GM19463 (cell line): Measurements from ENCODE around the gene ITCH.
A peak's percentile ranks its signal among the peaks of the same experiment; 100 is the strongest.
"Not testable (repeated sequence)": the region's sequence is repeated elsewhere in the genome, so short reads cannot be mapped to it uniquely, and the experiment has no call there.

Source experiments
- ATAC-seq: cut with Tn5 transposase; IDR thresholded peaks from one replicate; pipeline ENCODE4 v1.9.1; 2021; ENCODE audit warnings: mild to moderate bottlenecking, moderate library complexity; ENCODE audit not compliant: unreplicated experiment

ITCH gene

DNA sequence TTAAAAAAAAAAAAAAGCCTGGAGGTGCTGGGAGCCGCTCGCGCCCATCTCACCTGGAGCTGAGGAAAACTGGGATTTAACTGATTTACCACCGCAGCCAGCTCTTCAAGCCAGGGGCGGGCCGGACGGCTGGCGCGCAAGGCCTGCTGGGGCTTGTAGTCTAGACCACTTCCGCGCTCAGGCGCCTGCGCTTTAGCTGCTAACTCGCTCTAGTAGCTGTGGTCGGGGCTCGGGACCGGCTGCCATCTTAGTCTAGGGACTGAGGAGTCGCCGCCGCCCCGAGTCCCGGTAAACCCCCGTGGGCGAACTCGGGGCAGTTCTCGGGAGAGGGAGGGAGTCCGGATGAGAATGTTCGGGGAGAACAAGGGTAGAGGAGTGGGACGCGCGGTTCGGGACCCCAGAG is at the start of gene ITCH:
ITCH (plus strand) TSS at position 212 of the 403 bp plus-strand sequence. CDS start 30,539 bp downstream, outside the sequence.
- peak; percentile 94 for ATAC-seq

DNA sequence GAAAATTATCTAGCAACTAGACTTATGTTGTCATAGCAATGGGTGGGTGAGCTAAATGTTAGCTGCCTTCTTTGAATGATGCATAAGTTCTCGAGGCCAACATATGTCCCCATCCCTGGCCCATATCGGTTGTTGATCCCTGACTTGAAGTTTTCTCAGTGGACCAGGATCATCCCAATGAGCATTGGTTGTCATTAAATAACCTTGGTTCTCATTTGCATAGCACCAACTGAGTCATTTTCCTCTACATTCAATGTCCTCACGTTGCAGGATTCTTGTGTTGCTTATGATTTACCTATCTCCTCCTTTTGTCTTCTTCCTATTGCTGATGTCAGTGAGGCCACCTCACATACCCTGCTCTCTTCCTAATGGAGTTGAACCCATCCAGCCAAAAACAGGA is 47.8 kb upstream of the ITCH start:
- ATAC-seq: no peak

DNA sequence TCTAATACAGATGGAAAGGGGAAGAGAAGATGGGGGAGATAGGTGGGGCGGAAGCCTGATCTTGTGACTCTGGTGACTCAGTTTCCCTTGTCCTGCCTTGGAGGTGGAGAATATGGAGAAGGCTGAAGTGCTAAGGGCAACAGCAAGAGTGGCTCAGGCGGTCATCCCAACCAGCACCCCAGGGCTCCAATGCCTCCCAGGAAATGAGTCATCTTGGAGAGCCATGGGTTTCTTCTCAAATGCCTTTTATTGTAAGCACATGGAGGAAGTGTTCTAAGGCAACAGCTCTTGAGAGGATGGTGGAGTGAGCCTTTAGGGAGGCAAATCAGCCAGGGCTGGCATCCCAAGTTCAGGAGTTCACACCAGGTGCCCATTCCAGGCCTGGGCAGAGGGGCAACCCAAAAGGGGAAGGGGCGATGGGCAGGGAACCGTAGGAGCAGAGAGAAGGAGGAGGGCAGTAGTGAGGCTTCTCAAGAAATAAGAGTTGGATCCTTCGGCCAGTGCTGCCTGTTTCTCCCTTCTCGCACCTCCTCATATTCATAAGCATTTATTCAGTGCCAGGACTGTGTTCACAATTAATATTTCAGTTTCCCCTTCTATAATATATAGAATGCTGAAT is 46.8 kb upstream of the ITCH start:
- no peak for ATAC-seq

DNA sequence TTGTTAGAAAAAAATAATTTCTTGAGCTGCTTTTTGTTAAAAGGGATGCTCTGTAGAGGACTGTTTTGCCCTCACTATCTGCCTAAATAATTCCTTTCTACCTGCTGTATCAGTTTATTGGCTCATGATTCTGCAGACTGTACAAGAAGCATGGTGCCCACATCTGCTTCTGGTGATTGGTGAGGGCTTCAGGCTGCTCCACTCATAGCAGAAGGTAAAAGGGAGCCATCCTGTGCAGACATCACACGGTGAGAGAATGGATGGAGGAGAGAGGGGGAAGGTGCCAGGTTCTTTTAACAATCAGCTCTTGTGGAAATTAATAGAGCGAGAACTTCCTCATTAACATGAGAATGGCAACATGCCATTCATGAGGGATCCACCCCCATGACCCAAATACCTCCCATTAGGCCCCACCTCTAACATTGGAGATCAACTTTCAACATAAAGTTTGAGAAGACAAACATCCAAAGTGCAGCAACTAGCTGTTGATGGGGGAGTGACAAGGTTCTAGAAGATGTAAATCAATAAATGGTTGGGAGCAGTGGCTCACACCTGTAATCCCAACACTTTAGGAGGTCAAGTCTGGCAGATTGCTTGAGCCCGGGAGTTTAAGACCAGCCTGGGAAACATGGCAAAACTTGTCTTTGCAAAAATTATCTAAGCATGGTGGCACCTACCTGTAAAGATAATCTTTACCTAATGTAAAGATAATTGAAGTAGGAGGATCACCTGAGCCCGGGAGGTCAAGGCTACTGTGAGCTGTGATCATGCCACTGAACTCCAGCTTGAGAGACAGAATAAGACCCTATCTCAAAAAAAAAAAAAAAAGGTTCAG is 44.2 kb upstream of the ITCH start:
- ATAC-seq: no peak

DNA sequence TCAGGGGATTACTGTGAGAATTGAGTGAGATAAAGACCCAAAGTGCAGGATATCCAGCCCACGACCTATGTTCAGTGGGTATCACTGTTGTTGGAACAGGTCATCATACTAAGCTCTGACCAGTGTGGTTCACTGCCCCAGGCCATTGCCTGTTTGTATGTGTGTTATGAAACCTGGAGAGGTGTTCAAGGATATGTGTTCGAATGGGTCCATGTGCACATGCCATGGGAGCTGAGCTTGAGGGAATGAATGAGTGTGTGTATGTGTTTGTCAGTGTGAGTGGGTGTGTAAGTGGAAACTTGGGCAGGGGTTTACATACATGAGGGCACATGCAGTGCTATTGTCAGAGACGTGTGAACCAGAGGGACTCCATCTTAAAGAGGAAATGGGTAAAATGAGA is 42.2 kb upstream of the ITCH start:
- ATAC-seq: no peak

DNA sequence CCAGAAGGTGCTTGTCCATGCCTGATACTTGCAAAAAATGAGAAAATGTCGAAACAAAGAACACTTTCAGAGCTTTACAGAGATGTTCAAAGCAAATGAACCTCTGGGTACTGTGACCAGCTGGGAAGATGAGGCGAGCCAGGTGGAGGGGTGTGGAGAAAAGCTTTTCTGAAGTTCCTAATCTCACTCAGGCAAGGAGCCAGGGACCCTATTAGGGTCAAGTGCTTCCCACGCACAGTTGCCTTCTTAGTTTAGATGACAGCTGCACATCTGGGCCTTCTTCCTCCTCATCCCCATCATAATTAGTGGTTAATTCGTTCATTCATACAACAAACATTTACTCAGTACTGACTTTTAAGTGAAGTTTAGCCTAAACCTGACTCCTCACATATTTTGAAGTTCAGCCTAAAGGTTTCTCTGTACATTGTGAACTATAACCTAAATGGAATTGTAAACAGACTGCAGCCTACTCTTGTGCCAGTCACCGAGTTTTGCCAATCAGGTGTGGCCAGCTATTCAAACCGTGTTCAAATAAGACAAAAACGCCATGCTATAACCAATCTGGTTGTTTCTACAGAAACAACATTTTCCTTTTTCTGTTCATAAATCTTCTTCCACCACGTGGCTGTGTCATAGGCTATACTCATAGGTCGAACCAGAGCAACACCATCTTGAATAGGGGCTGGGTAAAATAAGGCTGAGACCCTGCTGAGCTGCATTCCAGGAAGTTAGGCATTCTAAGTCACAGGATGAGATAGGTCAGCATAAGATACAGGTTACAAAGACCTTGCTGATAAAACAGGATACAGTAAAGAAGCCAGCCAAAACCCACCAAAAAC is 40.6 kb upstream of the ITCH start:
- ATAC-seq: no peak

DNA sequence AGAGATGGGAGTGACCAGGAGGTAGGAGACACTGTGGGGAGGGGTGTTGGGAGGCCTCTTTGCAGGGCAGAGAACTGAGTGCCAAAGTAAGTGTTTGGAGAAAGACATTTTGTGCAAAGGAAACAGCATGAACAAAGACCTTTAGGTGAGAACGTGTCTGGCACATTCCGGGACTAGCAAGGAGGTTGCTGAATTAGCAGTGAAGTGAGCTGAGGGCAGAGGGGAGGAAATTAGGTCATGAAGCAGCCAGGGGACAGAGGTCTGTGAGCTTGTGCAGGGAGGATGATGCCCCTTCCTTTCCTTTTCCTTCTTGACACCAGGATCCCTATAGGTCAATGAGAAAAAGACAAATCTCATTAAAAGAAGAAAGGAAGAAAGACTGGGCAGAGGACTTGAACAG is 38.5 kb upstream of the ITCH start:
- ATAC-seq: no peak

DNA sequence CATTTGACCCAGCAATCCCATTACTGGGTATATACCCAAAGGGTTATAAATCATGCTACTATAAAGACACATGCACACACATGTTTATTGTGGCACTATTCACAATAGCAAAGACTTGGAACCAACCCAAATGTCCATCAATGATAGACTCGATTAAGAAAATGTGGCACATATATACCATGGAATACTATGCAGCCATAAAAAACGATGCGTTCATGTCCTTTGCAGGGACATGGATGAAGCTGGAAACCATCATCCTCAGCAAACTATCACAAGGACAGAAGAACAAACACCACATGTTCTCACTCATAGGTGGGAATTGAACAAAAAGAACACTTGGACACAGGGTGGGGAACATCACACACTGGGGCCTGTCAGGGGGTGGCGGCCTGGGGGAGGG is 34.9 kb upstream of the ITCH start:
- not testable (repeated sequence) for ATAC-seq

DNA sequence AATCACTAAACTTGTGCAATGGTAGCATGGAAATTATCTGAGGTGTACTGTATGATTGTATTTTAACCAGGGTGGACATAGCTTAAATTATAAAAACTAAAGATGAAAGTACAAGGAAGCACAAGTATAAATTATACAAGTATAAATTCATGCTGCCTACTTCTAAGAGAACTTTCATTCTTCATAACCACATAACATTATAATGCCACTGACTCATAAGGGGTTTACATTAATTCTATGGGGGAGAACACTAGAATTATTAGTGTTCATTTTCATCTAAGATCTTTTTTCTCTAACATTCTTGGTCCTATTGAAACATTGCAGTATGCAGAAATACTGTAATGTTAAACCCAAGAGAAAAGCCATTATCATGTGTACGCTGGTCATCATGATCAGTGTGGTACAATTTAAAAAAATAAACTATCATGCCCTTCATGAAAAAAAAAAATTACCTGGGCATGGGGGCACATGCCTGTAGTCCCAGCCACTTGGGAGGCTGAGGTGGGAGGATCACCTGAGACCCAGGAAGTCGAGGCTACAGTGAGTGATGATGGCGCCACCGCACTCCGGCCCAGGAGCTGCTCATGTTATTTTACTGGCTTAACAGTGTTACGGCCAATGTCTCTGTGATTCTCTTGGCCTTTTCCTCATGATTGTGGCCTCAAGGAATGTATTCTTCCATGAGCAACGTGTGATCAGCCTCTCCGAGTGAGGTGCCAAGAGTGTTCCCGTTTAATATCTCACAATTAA is 34.0 kb upstream of the ITCH start:
- ATAC-seq: no peak

DNA sequence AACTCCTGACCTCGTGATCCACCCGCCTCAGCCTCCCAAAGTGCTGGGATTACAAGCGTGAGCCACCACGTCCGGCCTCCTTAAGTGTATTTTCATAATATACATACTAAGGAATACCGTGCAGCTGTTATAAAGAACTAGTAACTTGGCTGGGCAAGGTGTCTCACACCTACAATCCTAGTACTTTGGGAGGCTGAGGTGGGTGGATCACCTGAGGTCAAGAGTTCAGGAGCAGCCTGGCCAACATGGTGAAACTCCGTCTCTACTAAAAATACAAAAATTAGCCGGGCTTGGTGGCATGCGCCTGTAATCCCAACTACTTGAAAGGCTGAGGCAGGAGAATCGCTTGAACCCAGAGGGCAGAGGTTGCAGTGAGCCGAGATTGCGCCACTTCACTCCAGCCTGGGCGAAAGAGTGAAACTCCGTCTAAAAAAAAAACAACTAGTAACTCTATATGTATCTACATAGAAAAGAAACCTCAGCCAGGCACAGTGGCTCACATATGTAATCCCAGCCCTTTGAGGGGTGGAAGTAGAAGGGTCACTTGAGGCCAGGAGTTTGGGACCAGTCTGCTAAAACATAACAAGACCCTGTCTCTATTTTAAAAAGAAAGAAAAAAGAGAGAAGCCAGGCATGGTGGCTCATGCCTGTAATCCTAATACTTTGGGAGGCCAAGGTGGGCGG is 32.1 kb upstream of the ITCH start:
- ATAC-seq: not testable (repeated sequence)

DNA sequence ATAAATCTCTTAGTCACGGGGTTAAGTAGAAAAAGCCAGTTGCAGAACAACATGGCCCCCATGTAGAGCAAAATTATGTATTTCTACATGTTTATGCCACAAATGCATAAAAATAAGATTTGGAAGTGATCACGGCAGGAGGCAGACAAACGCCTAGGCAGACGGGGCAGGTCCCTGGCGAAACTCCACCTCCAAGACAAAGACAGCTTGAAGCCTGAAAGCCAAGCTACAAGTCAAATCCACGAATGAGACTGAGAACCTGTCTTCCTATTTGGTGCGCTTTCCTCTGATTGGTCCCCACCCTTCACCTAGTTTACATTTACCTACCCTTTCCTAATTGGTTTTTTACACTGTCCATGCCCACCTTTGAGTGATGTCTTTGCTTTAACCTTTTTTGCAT is 31.2 kb upstream of the ITCH start:
- ATAC-seq: no peak

DNA sequence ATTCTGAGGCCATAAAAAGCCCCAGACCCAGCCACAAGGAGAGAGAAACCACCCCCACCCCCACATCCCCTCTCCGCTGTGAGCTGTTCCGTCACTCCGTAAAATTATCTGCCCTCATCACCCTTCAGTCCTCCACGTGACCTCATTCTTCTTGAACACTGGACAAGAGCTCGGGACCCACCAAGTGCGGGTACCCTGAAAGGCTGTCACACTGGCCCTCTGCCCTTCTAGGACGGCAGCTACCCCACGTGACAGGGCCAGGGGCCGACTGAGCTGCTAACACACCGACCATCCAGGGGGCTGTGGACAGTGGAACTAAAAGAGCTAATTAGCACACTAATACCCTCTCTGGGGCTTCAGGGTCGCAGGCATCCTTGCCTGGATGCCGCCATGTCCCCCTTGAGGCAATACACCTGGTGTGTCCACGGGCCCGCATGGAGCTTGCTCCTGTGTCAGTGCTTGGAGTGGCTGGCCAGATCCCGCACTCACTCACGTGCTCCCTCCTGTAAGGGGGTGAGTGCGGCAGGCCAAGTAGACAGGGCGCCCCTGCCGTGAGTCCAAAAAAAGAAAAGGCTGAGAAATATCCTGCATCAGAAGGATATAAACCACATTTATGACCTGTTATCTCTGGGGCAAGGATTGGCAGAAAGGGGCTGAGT is 30.7 kb upstream of the ITCH start:
- ATAC-seq: no peak

DNA sequence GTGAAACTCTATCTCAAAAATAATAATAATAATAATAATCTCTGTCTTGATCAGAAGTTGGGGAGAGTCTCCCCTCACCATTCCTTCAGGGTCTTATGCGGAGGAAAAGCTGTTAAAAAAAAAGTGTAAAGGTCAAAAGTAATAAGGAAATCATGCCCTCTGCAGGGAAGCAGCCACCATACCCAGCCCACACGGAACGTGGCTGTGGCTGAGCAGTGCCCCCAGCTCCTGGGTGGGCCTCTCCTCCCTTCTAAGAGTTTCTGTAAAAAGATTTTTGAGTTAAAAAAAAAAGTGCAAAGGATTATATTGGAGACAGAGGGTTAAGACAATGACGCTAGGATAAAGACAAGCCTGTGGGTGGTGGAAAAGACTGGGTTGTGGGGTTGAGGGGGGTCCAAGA is 29.3 kb upstream of the ITCH start:
- no peak for ATAC-seq

DNA sequence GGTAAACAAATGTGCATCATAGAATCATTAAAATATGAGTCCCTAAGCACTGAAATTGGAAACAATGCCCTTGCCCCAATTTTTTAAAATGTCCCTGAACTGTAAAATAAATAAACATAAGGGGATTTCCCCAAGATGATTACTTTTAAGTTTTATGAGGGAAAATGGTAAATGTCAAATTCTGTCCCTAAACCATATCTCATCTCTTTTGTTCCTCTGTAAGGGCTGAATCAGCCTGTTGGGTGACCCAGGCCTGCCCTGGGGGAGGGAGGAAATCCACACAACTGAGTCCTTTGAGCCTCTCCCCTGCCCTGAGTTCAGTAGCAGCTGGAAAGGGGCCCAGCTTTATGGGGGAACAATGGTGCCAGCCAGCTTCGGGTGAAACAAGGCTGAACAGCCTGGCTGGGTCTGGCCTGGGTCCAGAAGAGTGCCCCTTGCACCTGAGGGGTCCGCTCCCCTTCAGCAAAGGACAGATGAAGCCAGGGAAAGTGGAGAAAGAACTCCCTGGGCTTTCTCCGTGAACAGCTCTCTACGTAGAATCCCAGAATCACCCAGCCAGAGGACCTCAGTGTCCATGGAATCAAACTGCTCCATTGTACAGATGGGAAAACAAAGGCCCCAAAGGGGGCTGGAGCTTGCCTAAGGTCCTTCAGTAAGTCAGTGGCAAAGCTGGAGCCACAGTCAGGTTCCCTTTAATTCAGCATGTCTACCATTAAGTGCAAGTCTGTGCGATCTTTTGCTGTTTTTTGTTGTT is 28.2 kb upstream of the ITCH start:
- no peak for ATAC-seq

DNA sequence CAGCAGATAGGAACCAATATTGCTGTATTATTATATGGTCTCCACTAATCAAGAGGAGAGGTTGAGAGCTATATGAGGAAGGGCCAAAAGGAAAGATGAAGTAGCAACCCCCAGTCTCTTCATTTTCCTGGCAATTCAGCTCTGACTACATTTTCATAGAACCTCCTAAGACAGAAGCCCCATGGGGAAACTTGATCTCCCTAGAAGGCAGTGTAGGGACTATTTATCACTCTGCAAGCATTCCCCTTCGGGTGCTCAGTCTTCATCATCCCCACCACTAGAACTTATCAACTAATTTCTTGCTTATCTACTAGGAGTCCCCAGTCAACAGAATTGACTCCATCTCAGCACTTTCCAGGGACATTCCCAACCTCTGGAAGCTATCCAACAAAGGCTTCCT is 25.5 kb upstream of the ITCH start:
- no peak for ATAC-seq

DNA sequence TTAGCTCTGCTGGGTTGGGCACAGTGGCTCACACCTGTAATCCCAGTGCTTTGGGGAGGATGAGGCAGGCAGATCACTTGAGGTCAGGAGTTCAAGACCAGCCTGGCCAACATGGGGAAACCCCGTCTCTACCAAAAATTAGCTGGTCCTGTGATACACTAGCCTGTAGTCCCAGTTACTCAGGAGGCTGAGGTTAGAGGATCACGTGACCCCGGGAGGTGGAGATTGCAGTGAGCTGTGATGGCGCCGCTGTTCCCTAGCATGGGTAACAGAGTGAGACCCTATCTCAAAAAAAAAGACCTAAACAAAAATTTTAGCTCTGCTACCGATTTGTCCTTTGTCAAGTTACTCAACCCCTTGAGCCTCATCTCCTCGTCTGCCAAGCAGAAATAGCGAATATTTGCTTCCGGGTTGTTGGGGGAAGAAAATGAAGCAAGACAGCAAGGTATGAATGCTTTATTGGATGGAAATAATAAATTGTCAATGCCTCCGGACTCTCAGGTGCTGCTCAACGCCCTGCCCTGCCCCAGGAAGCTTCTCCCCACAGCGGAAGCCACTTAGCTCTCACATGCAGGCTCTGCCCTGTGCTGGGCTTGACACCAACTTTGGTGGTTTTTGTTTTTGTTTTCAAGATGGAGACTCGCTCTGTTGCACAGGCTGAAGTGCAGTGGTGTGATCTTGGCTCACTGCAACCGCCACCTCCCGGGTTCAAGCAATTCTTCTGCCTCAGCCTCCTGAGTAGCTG is 24.9 kb upstream of the ITCH start:
- no peak for ATAC-seq

DNA sequence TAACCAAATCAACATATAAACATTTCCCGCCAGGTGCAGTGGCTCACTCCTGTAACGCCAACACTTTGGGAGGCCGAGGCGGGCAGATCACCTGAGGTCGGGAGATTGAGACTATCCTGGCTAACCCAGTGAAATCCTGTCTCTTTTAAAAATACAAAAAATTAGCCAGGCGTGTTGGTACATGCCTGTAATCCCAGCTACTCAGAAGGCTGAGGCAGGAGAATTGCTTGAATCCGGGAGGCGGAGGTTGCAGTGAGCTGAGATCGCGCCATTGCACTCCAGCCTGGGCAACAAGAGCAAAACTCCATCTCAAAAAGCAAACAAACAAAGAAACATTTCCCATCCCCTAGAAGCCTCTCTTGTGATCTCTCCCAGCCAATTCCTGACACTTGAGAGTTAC is 22.3 kb upstream of the ITCH start:
- not testable (repeated sequence) for ATAC-seq

DNA sequence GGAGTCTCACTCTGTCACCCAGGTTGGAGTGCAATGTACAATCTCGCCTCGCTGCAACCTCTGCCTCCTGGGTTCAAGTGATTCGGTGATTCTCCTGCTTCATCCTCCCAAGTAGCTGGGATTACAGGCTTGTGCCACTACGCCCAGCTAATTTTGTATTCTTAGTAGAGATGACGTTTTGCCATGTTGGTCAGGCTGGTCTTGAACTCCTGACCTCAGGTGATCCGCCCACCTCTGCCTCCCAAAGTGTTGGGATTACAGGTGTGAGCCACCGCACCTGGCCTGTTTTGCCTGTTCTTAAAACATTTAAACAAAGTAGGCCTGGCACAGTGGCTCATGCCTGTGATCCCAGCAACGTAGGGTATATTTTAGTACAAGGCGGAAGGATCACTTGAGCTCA is 21.9 kb upstream of the ITCH start:
- ATAC-seq: not testable (repeated sequence)
